GM18498 (cell line): ENCODE results near the gene MMP24.

Experiments
- ATAC-seq: cut with Tn5 transposase; IDR thresholded peaks from one replicate; pipeline ENCODE4 v1.9.1; 2021; ENCODE audit warnings: mild to moderate bottlenecking, moderate library complexity; ENCODE audit not compliant: unreplicated experiment

MMP24 gene

GRCh38 chr20:35215066-35215956 is 11.2 kb upstream of the MMP24 start:
- no peak for ATAC-seq

GRCh38 chr20:35216541-35216940 is 9.9 kb upstream of the MMP24 start:
- no peak for ATAC-seq

- ATAC-seq, result no peak
Observed at GRCh38 chr20:35223941-35224340, 2.5 kb upstream of the MMP24 start.

GRCh38 chr20:35224536-35224935 is 2.0 kb upstream of the MMP24 start:
- ATAC-seq, result no peak

- ATAC-seq, result no peak
Observed at GRCh38 chr20:35225319-35226125, 968 bp upstream of the MMP24 start.

- ATAC-seq, result no peak
Observed at GRCh38 chr20:35226884-35227681, 593 bp downstream of the MMP24 start.

- ATAC-seq, result no peak
Observed at GRCh38 chr20:35232575-35232974, 6.1 kb downstream of the MMP24 start.

- no peak for ATAC-seq
Observed at GRCh38 chr20:35235881-35236280, 9.4 kb downstream of the MMP24 start.

- no peak for ATAC-seq
Observed at GRCh38 chr20:35237486-35237885, 11.0 kb downstream of the MMP24 start.

- ATAC-seq, result no peak
Observed at GRCh38 chr20:35238170-35238569, 11.7 kb downstream of the MMP24 start.

GRCh38 chr20:35238735-35239134 is 12.2 kb downstream of the MMP24 start:
- ATAC-seq, result no peak

- no peak for ATAC-seq
Observed at GRCh38 chr20:35240083-35240810, 13.8 kb downstream of the MMP24 start.

- ATAC-seq, result no peak
Observed at GRCh38 chr20:35240811-35241293, 14.4 kb downstream of the MMP24 start.

- ATAC-seq, result no peak
Observed at GRCh38 chr20:35243317-35243716, 16.8 kb downstream of the MMP24 start.

- ATAC-seq, result no peak
Observed at GRCh38 chr20:35243986-35244385, 17.5 kb downstream of the MMP24 start.

GRCh38 chr20:35246723-35247122 is 20.2 kb downstream of the MMP24 start:
- no peak for ATAC-seq

- ATAC-seq, result no peak
Observed at GRCh38 chr20:35248641-35249475, 22.4 kb downstream of the MMP24 start.

GRCh38 chr20:35251613-35251940 is 25.1 kb downstream of the MMP24 start:
- peak; percentile 18 for ATAC-seq

- peak; percentile 80 for ATAC-seq
Observed at GRCh38 chr20:35252037-35252461, 25.6 kb downstream of the MMP24 start.

GRCh38 chr20:35252598-35252997 is 26.1 kb downstream of the MMP24 start:
- peak; percentile 6 for ATAC-seq
